Measurements from ENCODE around the gene ADM. TPM values are rescaled to one million over a fixed set of nuclear protein-coding genes. Genes with fewer than 3 reads are reported as not detected.
"Not testable (repeated sequence)": the region's sequence is repeated elsewhere in the genome, so short reads cannot be mapped to it uniquely, and the experiment has no call there.

Gene ADM, protein sequence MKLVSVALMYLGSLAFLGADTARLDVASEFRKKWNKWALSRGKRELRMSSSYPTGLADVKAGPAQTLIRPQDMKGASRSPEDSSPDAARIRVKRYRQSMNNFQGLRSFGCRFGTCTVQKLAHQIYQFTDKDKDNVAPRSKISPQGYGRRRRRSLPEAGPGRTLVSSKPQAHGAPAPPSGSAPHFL
- total RNA-seq (2014; rRNA removed; shearing (Covaris generic)): not detected in 2 replicates
- not detected in 2 replicates for polyA plus RNA-seq (2015; cell fraction: cytosol; rRNA removed)
- polyA plus RNA-seq (2015; cell fraction: nucleus; rRNA removed): not detected in 2 replicates

DNA sequence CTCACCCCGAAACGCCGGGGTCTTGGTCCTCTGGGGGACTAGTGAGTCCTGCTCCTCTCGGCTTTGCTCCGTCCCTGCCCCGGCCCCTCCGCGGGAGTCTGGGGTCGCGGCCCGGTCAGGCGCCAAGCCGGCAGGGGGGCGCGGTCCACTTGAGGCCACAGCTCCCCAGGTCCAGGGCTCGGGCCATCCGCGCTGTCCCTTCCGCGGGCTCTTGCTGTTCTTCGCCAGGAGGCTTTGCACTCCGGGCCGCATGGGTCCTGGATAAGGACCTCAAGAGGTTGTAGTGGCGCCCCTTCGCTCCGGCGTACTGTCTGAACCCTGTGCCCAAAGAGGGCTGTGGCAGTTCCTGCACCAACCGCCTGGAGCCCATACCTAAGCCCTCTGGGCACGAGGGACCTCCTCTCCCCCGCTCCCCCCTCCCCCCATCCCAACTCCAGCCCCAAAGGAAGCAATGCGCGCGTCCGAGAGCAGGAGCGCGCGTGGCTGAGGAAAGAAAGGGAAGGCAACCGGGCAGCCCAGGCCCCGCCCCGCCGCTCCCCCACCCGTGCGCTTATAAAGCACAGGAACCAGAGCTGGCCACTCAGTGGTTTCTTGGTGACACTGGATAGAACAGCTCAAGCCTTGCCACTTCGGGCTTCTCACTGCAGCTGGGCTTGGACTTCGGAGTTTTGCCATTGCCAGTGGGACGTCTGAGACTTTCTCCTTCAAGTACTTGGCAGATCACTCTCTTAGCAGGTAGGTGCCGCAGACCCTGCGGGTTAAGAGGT is at the start of gene ADM:
Gene ADM, plus strand, starts transcription at position 579 of the 767 bp plus-strand sequence. CDS start 628 bp downstream, outside the sequence.
- DNase-seq (ENCODE audit: low read depth): no peak

DNA sequence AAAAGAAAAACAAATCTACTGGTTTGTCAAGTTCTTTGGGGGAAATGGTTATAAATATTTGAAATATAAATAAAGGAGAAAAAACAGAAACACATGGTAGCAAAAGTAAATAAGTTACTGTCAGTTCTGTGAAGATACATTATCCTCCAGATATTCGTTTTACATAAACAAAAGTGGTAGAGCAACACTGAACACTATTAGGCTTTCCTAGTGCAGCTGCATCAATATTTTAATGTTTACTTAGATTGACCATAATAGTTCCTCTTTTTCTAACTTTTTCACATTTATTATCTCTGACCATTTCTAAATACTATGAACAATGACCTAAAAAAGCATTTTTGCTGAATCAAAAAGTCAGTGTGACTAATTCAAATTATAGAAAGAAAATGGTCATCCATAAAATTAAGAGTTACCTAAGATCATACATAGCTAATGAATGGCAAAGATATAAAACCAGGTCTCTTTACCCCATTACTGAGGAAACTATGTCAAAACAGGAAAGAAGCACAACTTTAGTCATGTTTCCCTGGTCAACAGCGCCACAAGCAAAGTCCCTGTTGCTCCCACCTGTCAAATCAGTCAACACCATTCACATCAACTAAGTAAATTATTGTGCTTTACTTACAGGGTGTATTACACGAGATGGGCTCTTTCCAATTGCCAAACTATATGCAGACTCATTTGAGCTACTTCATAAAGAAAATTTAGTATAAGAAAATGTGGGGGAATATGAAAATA is 49.3 kb upstream of the ADM start:
- no peak for DNase-seq (ENCODE audit: low read depth)

DNA sequence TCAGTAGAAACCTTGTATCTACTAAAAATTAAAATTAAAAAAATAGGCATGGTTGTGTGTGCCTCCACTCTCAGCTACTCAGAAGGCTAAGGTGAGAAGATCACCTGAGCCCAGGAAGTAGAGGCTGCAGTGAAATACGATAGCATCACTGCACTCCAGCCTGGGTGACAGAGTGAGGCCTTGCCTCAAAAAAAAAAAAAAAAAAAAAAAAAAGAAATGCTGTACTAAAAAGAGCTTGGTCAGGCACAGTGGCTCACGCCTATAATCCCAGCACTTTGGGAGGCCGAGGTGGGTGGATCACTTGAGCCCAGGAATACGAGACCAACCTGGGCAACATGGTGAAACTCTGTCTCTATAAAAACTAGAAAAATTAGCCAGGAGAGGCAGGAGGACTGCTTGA is 47.4 kb upstream of the ADM start:
- DNase-seq (ENCODE audit: low read depth): no peak

DNA sequence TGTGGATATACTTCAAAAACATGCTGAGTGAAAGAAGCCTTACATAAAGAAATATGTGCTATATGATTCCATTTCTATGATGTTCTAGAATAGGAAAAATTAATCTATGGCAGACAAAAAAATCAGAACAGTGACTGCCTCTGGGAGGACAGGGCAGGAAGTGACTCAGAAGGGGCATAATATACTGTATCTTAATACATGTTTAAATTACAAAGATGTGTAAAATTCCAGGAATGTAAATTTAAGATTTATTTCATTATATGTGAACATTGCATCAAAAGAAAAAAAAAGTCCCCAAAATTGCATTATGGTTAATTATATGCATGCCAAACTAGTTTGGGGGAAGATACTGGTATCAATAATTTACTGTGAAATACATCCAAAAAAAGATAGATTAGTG is 43.1 kb upstream of the ADM start:
- DNase-seq (ENCODE audit: low read depth): peak; percentile 8

DNA sequence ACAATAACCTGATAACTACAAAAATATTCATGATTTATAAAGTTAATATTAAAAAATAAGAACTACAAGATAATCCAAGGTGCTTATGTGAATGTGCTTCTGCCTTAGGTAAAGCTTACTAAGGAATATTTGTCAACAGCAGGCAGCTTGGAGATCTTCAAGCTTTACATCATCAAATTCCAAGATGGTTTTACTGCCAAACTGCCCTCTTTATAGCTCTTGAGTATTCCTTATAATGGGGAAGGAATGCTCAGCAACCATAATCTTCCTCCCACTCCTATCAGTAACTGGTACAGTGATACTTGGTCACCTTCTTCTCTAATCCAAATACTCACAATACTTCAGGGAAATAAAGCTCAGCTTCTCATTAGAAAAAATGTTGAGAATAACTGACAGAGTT is 40.9 kb upstream of the ADM start:
- no peak for DNase-seq (ENCODE audit: low read depth)

DNA sequence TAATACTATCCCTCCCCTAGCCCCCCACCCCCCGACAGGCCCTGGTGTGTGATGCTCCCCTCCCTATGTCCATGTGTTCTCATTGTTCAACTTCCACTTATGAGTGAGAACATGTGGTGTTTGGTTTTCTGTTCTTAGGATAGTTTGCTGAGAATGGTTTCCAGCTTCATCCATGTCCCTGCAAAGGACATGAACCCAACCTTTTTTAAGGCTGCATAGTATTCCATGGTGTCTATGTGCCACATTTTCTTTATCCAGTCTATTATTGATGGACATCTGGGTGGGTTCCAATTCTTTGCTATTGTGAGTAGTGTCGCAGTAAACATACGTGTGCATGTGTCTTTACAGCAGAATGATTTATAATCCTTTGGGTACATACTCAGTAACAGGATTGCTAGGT is 40.2 kb upstream of the ADM start:
- DNase-seq (ENCODE audit: low read depth): not testable (repeated sequence)

DNA sequence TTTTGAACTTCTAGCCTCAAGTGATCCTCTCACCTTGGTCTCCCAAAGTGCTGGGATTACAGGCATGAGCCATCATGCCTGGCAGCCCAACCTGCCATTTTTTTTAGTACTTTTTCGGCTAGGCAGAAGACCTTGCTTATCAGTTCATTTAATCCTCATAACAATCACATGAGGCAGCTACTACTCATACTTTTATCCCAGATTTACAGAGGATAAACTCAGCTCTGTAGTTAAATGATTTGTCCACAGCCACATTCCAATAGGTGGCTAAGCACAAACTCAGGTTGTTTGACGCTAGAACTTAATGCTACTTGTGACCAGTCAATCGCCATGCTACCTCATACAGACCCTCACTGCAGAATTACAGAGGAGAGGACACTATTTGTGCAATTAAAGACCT is 38.9 kb upstream of the ADM start:
- DNase-seq (ENCODE audit: low read depth): no peak

DNA sequence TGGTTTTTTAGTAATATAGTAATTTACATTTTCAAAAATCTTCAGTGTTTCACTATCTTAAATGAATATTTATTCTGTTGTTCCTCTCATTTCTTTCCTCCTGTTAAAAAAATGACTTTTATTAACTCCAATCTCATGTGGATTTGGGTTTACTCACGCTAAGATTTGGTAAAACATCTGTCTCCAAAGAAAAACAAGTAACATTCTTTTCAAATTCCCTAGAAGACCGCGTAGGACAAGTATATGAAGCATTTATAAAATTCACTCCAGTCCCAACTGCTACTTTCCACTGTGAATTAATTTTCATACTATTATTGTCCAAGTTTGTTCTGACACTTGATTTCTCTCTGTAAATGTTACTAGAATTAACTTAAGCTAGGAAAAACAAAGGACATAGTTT is 37.1 kb upstream of the ADM start:
- no peak for DNase-seq (ENCODE audit: low read depth)

DNA sequence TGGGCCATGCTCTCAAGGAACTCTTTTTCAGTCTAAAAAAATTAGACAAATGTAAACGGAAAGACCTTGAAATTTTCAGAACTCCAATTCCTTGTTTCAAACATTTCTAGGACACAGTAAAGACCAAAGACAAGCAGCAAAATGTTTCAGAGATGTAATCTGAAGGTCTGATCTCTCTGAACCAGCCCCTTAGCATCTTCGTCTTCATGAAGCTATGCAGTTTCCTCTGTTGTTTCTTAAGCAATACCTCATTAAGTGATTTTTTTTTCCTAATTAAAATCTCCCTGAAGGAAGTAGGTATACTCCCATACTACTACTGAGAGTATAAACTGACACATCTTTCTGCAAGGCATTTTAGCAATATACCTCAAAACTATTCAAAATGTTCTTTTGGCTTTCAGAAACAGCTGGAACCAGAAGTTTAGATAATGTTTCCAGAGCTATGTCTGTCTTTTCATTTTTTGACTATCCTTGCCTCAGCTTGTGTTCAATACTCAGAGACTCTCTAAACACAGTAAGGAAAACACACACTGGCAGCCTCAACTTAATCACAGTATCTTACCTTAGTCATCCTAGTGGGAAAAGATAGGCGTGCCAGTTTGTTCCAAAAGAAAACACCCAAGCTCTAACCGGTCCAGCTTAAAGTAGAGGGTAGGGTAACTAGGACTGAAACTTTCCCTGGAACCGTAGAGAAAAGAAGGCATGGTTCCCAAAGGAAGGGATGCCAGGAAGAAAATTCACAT is 36.0 kb upstream of the ADM start:
- DNase-seq (ENCODE audit: low read depth): no peak

DNA sequence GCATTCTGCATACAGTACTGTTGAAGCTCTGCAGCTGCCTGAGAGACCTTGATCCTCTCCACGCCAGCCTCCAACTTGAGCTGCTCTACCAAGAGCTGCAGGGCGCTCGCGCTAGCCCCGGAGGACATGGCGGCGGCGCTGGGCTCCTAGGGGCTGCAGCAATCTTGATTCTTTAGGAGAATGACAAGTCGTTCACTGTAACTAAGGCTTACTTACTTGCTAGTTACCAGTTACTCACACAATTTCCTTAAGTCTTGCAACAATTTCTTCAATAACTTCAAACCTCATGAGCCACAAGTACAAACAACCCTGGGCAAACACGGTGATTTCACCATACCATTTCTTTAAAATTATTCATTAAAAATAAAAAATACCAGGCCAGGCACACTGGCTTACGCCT is 32.7 kb upstream of the ADM start:
- DNase-seq (ENCODE audit: low read depth): no peak

DNA sequence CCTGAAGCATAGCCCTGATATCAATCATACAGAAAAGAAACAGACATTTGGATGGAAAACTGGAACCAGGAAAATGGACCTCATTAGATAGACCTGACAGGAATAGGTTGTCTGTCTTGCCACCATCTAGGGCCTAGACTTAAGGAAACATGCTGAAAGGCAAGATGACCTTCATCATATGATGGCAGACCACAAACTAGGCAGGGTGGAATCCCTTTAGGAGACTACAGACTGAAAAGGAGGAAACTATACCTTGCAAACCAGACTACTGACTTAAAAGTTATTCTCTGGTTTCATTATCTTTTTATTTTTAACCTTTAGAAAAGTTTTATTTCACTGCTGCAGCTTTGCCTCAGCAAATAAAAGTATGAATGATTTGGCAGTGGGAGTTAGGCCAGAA is 31.1 kb upstream of the ADM start:
- DNase-seq (ENCODE audit: low read depth): no peak

DNA sequence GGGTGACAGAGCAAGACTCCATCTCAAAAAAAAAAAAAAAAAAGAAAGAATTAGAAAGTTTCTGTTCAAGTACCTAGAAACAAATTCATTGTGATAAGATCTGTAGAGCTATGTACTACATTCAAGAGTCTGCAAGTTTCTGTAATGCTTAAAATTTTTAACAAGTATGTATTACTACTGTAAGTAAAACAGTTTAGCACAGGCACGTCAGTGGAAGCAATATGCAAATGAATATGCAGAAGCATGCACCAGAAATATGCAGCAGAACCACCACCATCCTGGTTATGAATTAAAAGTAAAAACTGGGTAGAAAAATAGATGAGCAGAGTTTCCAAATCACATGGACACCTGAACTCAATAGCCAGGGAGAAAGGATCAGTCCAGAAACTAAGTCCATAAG is 30.1 kb upstream of the ADM start:
- DNase-seq (ENCODE audit: low read depth): no peak

DNA sequence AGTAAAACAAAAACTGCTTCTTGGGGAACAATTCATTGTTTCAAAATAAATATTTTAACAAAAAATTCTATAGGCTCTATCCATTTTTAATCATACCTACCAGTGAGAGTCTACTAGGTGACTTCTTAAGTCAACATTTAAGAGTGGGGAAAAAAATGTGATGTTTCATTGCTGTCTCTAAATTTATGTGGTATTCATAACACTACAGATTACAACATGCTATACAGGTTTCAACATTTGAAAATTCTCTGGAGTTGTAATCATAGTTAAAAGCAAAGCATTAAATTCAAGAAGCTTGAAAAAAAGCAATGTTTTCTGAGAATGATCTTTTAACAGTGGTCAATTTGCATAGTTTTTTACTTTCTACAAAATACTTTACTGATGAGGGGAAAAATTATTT is 29.2 kb upstream of the ADM start:
- no peak for DNase-seq (ENCODE audit: low read depth)

DNA sequence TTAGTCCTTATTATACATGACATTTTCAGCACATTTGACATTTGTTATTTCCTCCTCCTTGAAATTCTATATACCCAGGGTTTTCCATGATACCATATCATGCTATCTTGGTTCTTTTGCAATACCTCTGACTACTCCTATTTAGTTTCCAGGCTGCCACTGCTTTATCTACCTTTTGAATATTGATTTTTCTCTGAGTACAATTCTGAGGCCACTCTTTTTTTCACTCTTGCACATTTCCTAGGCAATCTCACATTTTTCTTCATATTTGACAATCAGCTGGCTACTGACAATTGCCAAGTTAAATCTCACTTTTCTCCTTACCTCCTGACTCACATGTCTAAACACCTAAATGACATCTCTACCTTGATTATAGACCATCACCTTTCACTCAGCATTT is 22.8 kb upstream of the ADM start:
- no peak for DNase-seq (ENCODE audit: low read depth)

DNA sequence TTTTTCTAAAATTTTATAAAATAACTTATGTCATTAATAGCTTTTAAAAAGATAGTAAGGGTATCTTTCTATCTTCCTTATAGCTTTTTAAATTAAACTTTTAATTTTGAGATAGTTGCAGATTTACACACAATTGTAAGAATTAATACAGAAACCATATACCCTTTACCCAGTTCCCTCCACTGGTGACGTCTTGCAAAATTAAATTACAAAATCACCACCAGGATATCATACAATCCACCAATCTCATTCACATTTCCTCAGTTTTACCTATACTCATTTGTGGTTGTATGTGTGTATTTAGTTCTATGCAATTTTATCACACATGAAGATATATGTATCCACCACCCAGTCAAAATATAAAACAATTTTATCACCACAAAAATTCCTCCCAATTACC is 20.9 kb upstream of the ADM start:
- no peak for DNase-seq (ENCODE audit: low read depth)

DNA sequence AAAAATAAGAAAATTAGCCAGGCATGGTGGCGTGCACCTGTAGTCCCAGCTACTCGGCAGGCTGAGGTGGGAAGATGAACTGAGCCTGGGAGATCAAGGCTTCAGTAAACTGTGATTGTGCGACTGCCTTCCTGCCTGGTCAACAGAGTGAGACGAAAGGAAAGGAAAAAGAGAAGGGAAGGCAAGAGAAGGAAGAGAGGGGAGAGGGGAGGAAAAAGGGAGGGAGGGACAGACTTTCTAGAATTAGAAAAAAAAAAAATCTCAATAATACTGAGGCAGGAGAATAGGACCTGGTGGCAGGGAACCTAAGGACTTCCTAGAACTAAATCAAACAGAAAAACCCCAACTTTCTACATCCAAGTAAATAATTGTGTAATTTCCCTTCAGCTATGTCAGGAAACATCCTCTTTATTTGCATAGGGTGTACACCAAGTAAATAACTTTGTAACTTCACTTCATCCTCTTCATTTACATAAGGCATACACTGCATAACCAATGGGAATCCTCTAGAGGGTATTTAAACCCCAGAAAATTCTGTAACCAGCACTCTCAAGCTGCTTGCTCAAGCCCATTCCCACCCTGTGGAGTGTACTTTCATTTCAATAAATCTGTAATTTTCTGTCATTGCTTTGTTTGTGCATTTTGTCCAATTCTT is 19.6 kb upstream of the ADM start:
- DNase-seq (ENCODE audit: low read depth): no peak

DNA sequence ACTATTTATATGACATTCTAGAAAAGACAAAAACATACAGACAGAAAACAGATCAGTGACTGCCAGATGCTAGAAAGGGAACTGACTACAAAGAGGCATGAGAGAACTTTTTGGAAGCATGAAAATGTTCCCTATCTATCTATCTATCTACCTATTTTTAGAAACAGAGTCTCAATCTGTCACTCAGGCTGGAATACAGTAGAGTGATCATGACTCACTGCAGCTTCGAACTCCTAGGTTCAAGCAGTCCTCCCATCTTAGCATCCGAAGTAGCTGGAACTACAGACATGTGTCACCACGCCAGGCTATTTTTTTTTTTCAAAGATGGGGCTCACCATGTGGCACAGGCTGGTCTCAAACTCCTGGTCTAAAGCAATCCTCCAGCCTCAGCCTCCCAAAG is 17.7 kb upstream of the ADM start:
- no peak for DNase-seq (ENCODE audit: low read depth)

DNA sequence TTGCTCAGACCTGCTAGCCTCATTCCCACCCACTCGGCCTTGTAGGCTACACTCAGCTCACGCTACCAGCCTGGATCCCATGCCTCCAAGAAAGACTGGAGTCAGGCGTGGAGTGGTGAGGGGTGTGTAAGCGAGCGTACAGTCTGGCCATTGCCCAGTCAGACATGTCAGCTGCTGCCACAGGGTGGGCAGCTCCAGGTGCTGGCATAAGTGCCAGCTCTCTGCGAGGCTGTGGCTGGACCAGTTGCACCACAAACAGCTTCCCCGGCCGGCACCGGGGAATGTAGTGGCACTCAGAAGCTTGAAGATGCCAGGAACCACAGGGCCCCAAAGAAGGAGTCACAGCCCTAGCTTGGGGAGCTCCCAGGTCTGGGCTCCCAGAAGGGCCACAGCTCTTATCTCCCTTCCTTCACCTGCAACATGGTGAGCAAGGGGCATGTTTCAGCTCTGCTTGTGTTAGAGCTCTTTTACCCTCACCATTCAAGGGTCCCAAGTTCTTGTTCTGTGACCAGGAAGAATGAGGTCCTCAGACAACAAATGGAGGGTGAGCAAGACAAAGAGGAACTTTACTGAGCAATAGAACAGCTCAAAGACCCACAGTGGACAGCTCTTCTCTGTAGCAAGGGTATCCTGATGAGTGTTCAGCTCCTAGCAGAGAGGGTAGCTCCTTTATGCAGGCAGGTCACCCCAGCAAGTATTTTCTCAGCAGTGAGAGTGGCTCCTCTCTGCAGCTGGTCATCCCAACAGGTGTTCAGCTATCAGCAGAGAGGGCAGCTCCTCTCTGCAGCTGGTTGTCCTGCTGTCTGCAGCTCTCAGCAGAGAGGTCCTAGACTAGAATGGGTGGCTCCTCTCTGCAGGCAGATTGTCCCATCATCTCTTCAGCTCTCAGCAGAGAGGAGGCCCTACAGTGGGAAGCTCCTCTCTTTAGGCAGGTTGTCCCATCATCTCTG is 16.8 kb upstream of the ADM start:
- DNase-seq (ENCODE audit: low read depth): no peak

DNA sequence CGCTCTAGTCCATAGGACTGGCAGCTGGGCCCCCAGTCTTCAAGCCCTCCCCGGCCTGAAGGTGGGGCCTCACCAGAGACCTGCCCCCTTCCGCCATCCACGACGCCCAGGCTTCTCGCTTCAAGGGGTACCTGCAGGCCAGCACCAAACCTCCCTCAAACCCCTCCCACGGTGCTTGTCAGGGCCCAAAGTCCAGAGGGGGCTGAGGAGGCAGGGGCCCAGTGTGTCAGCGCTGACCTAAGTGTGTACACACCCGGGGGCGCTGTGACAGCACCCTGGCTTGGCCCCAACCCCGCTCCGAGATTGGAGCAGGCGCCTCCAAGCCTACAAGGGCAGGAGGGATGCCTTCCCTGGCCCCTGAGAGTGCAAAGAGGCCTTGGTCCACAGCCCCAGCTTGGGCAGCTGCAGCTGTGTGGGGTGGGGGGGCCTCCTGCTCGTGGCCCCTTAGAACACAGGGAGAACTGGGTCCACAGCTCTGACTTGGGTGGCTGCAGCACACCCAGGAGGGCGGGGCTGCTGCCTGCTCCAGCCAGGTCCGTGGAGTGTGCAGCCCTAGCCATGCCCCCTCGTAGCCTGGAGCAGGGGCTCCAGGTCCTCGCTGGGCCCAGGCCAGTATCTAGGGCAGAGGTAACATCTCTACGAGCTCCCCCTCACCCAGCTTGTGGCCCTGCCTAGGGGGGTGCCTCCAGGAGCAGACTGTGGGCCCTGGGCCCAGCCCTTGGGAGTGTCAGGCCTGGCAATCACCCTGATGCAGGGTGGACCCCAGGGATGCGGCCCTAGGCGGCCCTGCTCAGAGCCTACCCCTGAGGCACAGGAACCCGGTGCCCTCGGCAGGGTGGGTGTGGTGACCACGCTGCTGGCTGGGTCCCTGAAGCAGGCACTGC is 15.8 kb upstream of the ADM start:
- no peak for DNase-seq (ENCODE audit: low read depth)

Measured in HT1080 (cell line).